ENCODE results near the gene MORN1.

The MORN1 gene

GRCh38 chr1:2324553-2325366 lies 66.6 kb downstream of the MORN1 start:
- DNase-seq (ENCODE audit: insufficient read length, low spot score): no peak
- no peak for FAIRE-seq

GRCh38 chr1:2323451-2323974 lies 67.8 kb downstream of the MORN1 start:
- FAIRE-seq (no peak), DNase-seq (ENCODE audit: insufficient read length, low spot score) (no peak)

GRCh38 chr1:2322581-2323211 lies 68.7 kb downstream of the MORN1 start:
- FAIRE-seq: no peak
- DNase-seq (ENCODE audit: insufficient read length, low spot score): no peak

GRCh38 chr1:2322065-2322571 lies 69.2 kb downstream of the MORN1 start:
- no peak for DNase-seq (ENCODE audit: insufficient read length, low spot score)
- FAIRE-seq: no peak

- FAIRE-seq (no peak), DNase-seq (ENCODE audit: insufficient read length, low spot score) (no peak)
These were observed 70.3 kb downstream of the MORN1 start for GRCh38 chr1:2320760-2321667.

- FAIRE-seq: no peak
- DNase-seq (ENCODE audit: insufficient read length, low spot score): no peak
These were observed 71.3 kb downstream of the MORN1 start for GRCh38 chr1:2320006-2320405.

- no peak for DNase-seq (ENCODE audit: insufficient read length, low spot score)
- no peak for FAIRE-seq
These were observed 72.1 kb downstream of the MORN1 start for GRCh38 chr1:2319291-2319690.

- FAIRE-seq (no peak), DNase-seq (ENCODE audit: insufficient read length, low spot score) (no peak)
These were observed 72.8 kb downstream of the MORN1 start for GRCh38 chr1:2318314-2319278.

- no peak for DNase-seq (ENCODE audit: insufficient read length, low spot score)
- FAIRE-seq: no peak
These were observed 73.9 kb downstream of the MORN1 start for GRCh38 chr1:2317230-2318065.

- DNase-seq (ENCODE audit: insufficient read length, low spot score) (no peak), FAIRE-seq (no peak)
These were observed 74.8 kb downstream of the MORN1 start for GRCh38 chr1:2316451-2316961.

- DNase-seq (ENCODE audit: insufficient read length, low spot score) (no peak), FAIRE-seq (no peak)
These were observed 75.5 kb downstream of the MORN1 start for GRCh38 chr1:2315674-2316450.

GRCh38 chr1:2314803-2315673 lies 76.3 kb downstream of the MORN1 start:
- DNase-seq (ENCODE audit: insufficient read length, low spot score) (peak; percentile 84), FAIRE-seq (peak; percentile 40)

GRCh38 chr1:2314273-2314802 lies 77.0 kb downstream of the MORN1 start:
- FAIRE-seq (no peak), DNase-seq (ENCODE audit: insufficient read length, low spot score) (peak; percentile 73)

- DNase-seq (ENCODE audit: insufficient read length, low spot score) (no peak), FAIRE-seq (no peak)
These were observed 77.6 kb downstream of the MORN1 start for GRCh38 chr1:2313651-2314261.

- FAIRE-seq (no peak), DNase-seq (ENCODE audit: insufficient read length, low spot score) (no peak)
These were observed 78.6 kb downstream of the MORN1 start for GRCh38 chr1:2312515-2313301.

Measured in HTR-8/SVneo (cell line).